Ureter (tissue), 1 donor: ENCODE data around the gene GNAL. TPM values are rescaled to one million over a fixed set of nuclear protein-coding genes. Genes with fewer than 3 reads are reported as not detected.
"Not testable (repeated sequence)": the region's sequence is repeated elsewhere in the genome, so short reads cannot be mapped to it uniquely, and the experiment has no call there.

Source experiments
- DNase-seq: peaks from one replicate; pipeline ENCODE4 v3.0.0-alpha.2; 2020; ENCODE audit warnings: low spot score
- total RNA-seq: library from RNA; stranded (reverse); gene quantifications from one replicate; pipeline ENCODE4 v1.2.4, GENCODE V29; 2023
- donor health status: DM: yes; HTN: yes; CAD: no.

Gene GNAL
- total RNA-seq, 1 donor from 2014 or later = 19.4 TPM

- no peak for DNase-seq
Observed at GRCh38 chr18:11873670-11874340, 184.7 kb downstream of the GNAL start.

GRCh38 chr18:11874676-11875075 is 185.6 kb downstream of the GNAL start:
- no peak for DNase-seq

GRCh38 chr18:11877497-11878135 is 188.6 kb downstream of the GNAL start:
- no peak for DNase-seq

GRCh38 chr18:11880586-11881304 is 191.7 kb downstream of the GNAL start:
- DNase-seq = no peak

GRCh38 chr18:11882636-11883035 is 193.6 kb downstream of the GNAL start:
- DNase-seq = no peak

GRCh38 chr18:11883153-11883552 is 194.1 kb downstream of the GNAL start:
- no peak for DNase-seq

GRCh38 chr18:11884396-11885030 is 195.4 kb downstream of the GNAL start:
- no peak for DNase-seq

- no peak for DNase-seq
Observed at GRCh38 chr18:11885278-11885947, 196.3 kb downstream of the GNAL start.

GRCh38 chr18:11886577-11887110 is 197.6 kb downstream of the GNAL start:
- no peak for DNase-seq

GRCh38 chr18:11887328-11888128 is 198.5 kb downstream of the GNAL start:
- DNase-seq = no peak

GRCh38 chr18:11888726-11889125 is 199.7 kb downstream of the GNAL start:
- no peak for DNase-seq

- no peak for DNase-seq
Observed at GRCh38 chr18:11889284-11889683, 200.2 kb downstream of the GNAL start.

GRCh38 chr18:11891737-11892136 is 202.7 kb downstream of the GNAL start:
- DNase-seq = no peak

- not testable (repeated sequence) for DNase-seq
Observed at GRCh38 chr18:11892438-11892837, 203.4 kb downstream of the GNAL start.

- no peak for DNase-seq
Observed at GRCh38 chr18:11897781-11898180, 208.7 kb downstream of the GNAL start.

- DNase-seq = no peak
Observed at GRCh38 chr18:11899063-11899462, 210.0 kb downstream of the GNAL start.

GRCh38 chr18:11901826-11902438 is 212.9 kb downstream of the GNAL start:
- no peak for DNase-seq

GRCh38 chr18:11902522-11903292 is 213.6 kb downstream of the GNAL start:
- no peak for DNase-seq

GRCh38 chr18:11905613-11906012 is 216.5 kb downstream of the GNAL start:
- DNase-seq = no peak

- DNase-seq = no peak
Observed at GRCh38 chr18:11906176-11906575, 217.1 kb downstream of the GNAL start.
